Endodermal cell (in vitro differentiated cells): ENCODE measurements around the gene TUBGCP3. TPM values are rescaled to one million over a fixed set of nuclear protein-coding genes. Genes with fewer than 3 reads are reported as not detected.

Source experiments
- DNase-seq: peaks from one replicate; pipeline ENCODE4 v3.0.0-alpha.2; 2017
- H3K27ac ChIP-seq: 2 replicates; pipeline ENCODE4 v1.5.1; 2013; ENCODE audit warnings: mild to moderate bottlenecking, low read depth, low read length, moderate library complexity
- H3K27me3 ChIP-seq: 2 replicates; pipeline ENCODE4 v1.6.1; 2013; ENCODE audit warnings: mild to moderate bottlenecking, low read length, moderate library complexity; ENCODE audit not compliant: insufficient read depth, control insufficient read depth, poor library complexity, severe bottlenecking
- H3K36me3 ChIP-seq: 2 replicates; pipeline ENCODE4 v1.7.0; 2013; ENCODE audit warnings: mild to moderate bottlenecking, low read length, moderate library complexity; ENCODE audit not compliant: control insufficient read depth, insufficient read depth
- H3K4me1 ChIP-seq: one replicate; pipeline ENCODE4 v1.7.0; 2013; ENCODE audit warnings: low read length; ENCODE audit not compliant: control insufficient read depth, insufficient read depth
- H3K4me3 ChIP-seq: 2 replicates; pipeline ENCODE4 v1.5.1; 2013; ENCODE audit warnings: mild to moderate bottlenecking, low read length, moderate library complexity
- H3K9ac ChIP-seq: 2 replicates; pipeline ENCODE4 v1.6.1; 2013; ENCODE audit warnings: mild to moderate bottlenecking, low read length, moderate library complexity; ENCODE audit not compliant: poor library complexity, severe bottlenecking; ENCODE audit errors: extremely low read depth
- H3K9me3 ChIP-seq: 2 replicates; pipeline ENCODE4 v1.6.1; 2013; ENCODE audit warnings: mild to moderate bottlenecking, low read length, moderate library complexity; ENCODE audit not compliant: control insufficient read depth
- H3K27ac Mint-ChIP-seq: 2 replicates; pipeline ENCODE4 v1.8.0; 2020; ENCODE audit warnings: mixed read lengths
- H3K27me3 Mint-ChIP-seq: 2 replicates; pipeline ENCODE4 v1.8.0; 2021; ENCODE audit warnings: mild to moderate bottlenecking, mixed read lengths; ENCODE audit not compliant: insufficient read depth
- H3K36me3 Mint-ChIP-seq: 2 replicates; pipeline ENCODE4 v1.8.0; 2020; ENCODE audit warnings: low read depth, mixed read lengths
- H3K4me1 Mint-ChIP-seq: 2 replicates; pipeline ENCODE4 v1.8.0; 2020; ENCODE audit warnings: mixed read lengths
- H3K4me3 Mint-ChIP-seq: 2 replicates; pipeline ENCODE4 v1.8.0; 2020; ENCODE audit warnings: mild to moderate bottlenecking, moderate library complexity, mixed read lengths
- H3K9me3 Mint-ChIP-seq: 2 replicates; pipeline ENCODE4 v1.8.0; 2020; ENCODE audit warnings: mild to moderate bottlenecking, mixed read lengths
- CTCF ChIP-seq: fragments of 200-600 bp; sonication (generic); conservative IDR thresholded peaks from 2 replicates; pipeline ENCODE4 v1.5.0; 2021; ENCODE audit warnings: antibody characterized with exemption, mild to moderate bottlenecking
- WGBS, 2 experiments: methylation state at CpG; one replicate each; pipeline versions ENCODE4 v1.1.5 to v1.1.7; 2013; ENCODE audit warnings: missing lambda C conversion rate in 2 of 2, mixed read lengths in 1 of 2; ENCODE audit not compliant: insufficient coverage in 1 of 2, insufficient read length in 1 of 2; 5-methylcytosine and 5-hydroxymethylcytosine counted together
- total RNA-seq, 2 donors: library from RNA; stranded (reverse); fragmentation: NEBNext Ultra II Directional in 1 of 2; extraction: Animal tissue kit (Norgen Biotek cat#: 25700) in 1 of 2; gene quantifications; 2 replicates in 1 of 2; 3 replicates in 1 of 2; pipeline ENCODE4 v1.2.1, GENCODE V29; 2021

TUBGCP3 gene
- total RNA-seq, 2 donors from 2014 or later: 34.7 to 55.3 TPM

GRCh38 chr13:112569821-112570220, 18.1 kb downstream of the TUBGCP3 start:
- H3K27me3 Mint-ChIP-seq: no peaks in the 10 kb centered on the region
- Histone ChIP-seq H3K9me3 (no peaks in the 10 kb centered on the region), H3K4me3 (no peak overlapping the region), H3K27ac (peak overlapping the region; percentile 42), H3K9ac (no peak overlapping the region), H3K27me3 (no peaks in the 10 kb centered on the region), H3K4me1 (no peaks in the 10 kb centered on the region), H3K36me3 (peaks cover 40% of the 10 kb centered on the region)
- WGBS, 2 experiments: 76 to 90% methylated on average over 5 to 7 of the region's 7 CpGs
- H3K4me3 Mint-ChIP-seq: no peak overlapping the region
- no peak for DNase-seq
- no peak overlapping the region for H3K27ac Mint-ChIP-seq
- H3K36me3 Mint-ChIP-seq: peaks cover 26% of the 10 kb centered on the region
- H3K9me3 Mint-ChIP-seq: no peaks in the 10 kb centered on the region
- no peak for TF ChIP-seq CTCF
- peaks cover 7% of the 10 kb centered on the region for H3K4me1 Mint-ChIP-seq

GRCh38 chr13:112567161-112567862, 20.6 kb downstream of the TUBGCP3 start:
- H3K27ac Mint-ChIP-seq: no peak overlapping the region
- H3K4me1 Mint-ChIP-seq: no peaks in the 10 kb centered on the region
- no peak for TF ChIP-seq CTCF
- Histone ChIP-seq H3K36me3 (peaks cover 55% of the 10 kb centered on the region), H3K9ac (no peak overlapping the region), H3K27me3 (no peaks in the 10 kb centered on the region), H3K4me3 (no peak overlapping the region), H3K9me3 (no peaks in the 10 kb centered on the region), H3K4me1 (no peaks in the 10 kb centered on the region), H3K27ac (no peak overlapping the region)
- H3K36me3 Mint-ChIP-seq: peaks cover 49% of the 10 kb centered on the region
- H3K27me3 Mint-ChIP-seq: no peaks in the 10 kb centered on the region
- H3K4me3 Mint-ChIP-seq: no peak overlapping the region
- 95 to 100% methylated on average over 3 to 5 of the region's 5 CpGs for WGBS, 2 experiments
- no peak for DNase-seq
- no peaks in the 10 kb centered on the region for H3K9me3 Mint-ChIP-seq

- 92 to 97% methylated on average over 8 to 18 of the region's 18 CpGs for WGBS, 2 experiments
- H3K27me3 Mint-ChIP-seq: no peaks in the 10 kb centered on the region
- H3K27ac ChIP-seq: no peak overlapping the region
- no peaks in the 10 kb centered on the region for H3K9me3 ChIP-seq
- H3K27me3 ChIP-seq: no peaks in the 10 kb centered on the region
- no peak for TF ChIP-seq CTCF
- no peaks in the 10 kb centered on the region for H3K4me1 Mint-ChIP-seq
- H3K4me3 Mint-ChIP-seq: no peak overlapping the region
- DNase-seq: no peak
- no peaks in the 10 kb centered on the region for H3K9me3 Mint-ChIP-seq
- no peaks in the 10 kb centered on the region for H3K4me1 ChIP-seq
- peaks cover 68% of the 10 kb centered on the region for H3K36me3 ChIP-seq
- H3K4me3 ChIP-seq: no peak overlapping the region
- H3K9ac ChIP-seq: no peak overlapping the region
- H3K27ac Mint-ChIP-seq: no peak overlapping the region
- peaks cover 54% of the 10 kb centered on the region for H3K36me3 Mint-ChIP-seq
These were observed 25.1 kb downstream of the TUBGCP3 start for GRCh38 chr13:112562786-112563383.
